Central memory CD8-positive, alpha-beta T cell (primary cell): ENCODE results near the gene HSFY2.
"Not testable (repeated sequence)": the region's sequence is repeated elsewhere in the genome, so short reads cannot be mapped to it uniquely, and the experiment has no call there.

Source experiments
- ATAC-seq: fragments of 150-1000 bp; cut with Tn5 transposase; replicated peaks from 2 replicates; pipeline ENCODE4 v1.10.0; 2022; ENCODE audit warnings: mild to moderate bottlenecking, moderate FRiP score, moderate number of reproducible peaks; ENCODE audit not compliant: poor library complexity, severe bottlenecking; ENCODE audit errors: extremely low read depth
- DNase-seq, 2 donors: peaks; one replicate each; pipeline ENCODE4 v3.0.0; 2021; ENCODE audit warnings: low spot score in 2 of 2
- H3K27ac Mint-ChIP-seq: one replicate; pipeline ENCODE4 v1.8.0; 2022; ENCODE audit warnings: low read depth, mild to moderate bottlenecking, moderate library complexity, mixed read lengths
- H3K27me3 Mint-ChIP-seq: one replicate; pipeline ENCODE4 v1.8.0; 2022; ENCODE audit warnings: mixed read lengths
- H3K36me3 Mint-ChIP-seq: one replicate; pipeline ENCODE4 v1.8.0; 2022; ENCODE audit warnings: mild to moderate bottlenecking, moderate library complexity, mixed read lengths; ENCODE audit not compliant: insufficient read depth
- H3K4me1 Mint-ChIP-seq: one replicate; pipeline ENCODE4 v1.8.0; 2022; ENCODE audit warnings: mixed read lengths
- H3K4me3 Mint-ChIP-seq: one replicate; pipeline ENCODE4 v1.8.0; 2022; ENCODE audit warnings: mild to moderate bottlenecking, moderate library complexity, mixed read lengths
- H3K9me3 Mint-ChIP-seq: one replicate; pipeline ENCODE4 v1.8.0; 2022; ENCODE audit warnings: mixed read lengths

HSFY2 gene

GRCh38 chrY:18773635-18774034 is at the start of gene HSFY2:
TSS of gene HSFY2 (minus strand) at chrY:18773735. CDS start at chrY:18773618, 117 bp downstream.
- H3K9me3 Mint-ChIP-seq, H3K4me3 Mint-ChIP-seq, DNase-seq, H3K27ac Mint-ChIP-seq, H3K27me3 Mint-ChIP-seq, ATAC-seq, H3K36me3 Mint-ChIP-seq, H3K4me1 Mint-ChIP-seq: not testable (repeated sequence)

GRCh38 chrY:18815751-18816150 is 42.2 kb upstream of the HSFY2 start:
- not testable (repeated sequence) for H3K36me3 Mint-ChIP-seq, ATAC-seq, H3K4me3 Mint-ChIP-seq, H3K4me1 Mint-ChIP-seq, DNase-seq, H3K27ac Mint-ChIP-seq, H3K27me3 Mint-ChIP-seq, H3K9me3 Mint-ChIP-seq

GRCh38 chrY:18788757-18789406 is 15.3 kb upstream of the HSFY2 start:
- ATAC-seq, H3K36me3 Mint-ChIP-seq, H3K27ac Mint-ChIP-seq: not testable (repeated sequence)

GRCh38 chrY:18754077-18754476 is 19.5 kb downstream of the HSFY2 start:
- H3K4me3 Mint-ChIP-seq, H3K27me3 Mint-ChIP-seq, H3K9me3 Mint-ChIP-seq, H3K4me1 Mint-ChIP-seq, H3K27ac Mint-ChIP-seq, H3K36me3 Mint-ChIP-seq, DNase-seq, ATAC-seq: not testable (repeated sequence)

More at GRCh38 chrY:18788757-18789406, 15.3 kb upstream of the HSFY2 start:
- H3K4me3 Mint-ChIP-seq, H3K9me3 Mint-ChIP-seq, H3K27me3 Mint-ChIP-seq, H3K4me1 Mint-ChIP-seq, DNase-seq: not testable (repeated sequence)

GRCh38 chrY:18753133-18753815 is 20.3 kb downstream of the HSFY2 start:
- H3K36me3 Mint-ChIP-seq, ATAC-seq, H3K9me3 Mint-ChIP-seq: not testable (repeated sequence)

DNA sequence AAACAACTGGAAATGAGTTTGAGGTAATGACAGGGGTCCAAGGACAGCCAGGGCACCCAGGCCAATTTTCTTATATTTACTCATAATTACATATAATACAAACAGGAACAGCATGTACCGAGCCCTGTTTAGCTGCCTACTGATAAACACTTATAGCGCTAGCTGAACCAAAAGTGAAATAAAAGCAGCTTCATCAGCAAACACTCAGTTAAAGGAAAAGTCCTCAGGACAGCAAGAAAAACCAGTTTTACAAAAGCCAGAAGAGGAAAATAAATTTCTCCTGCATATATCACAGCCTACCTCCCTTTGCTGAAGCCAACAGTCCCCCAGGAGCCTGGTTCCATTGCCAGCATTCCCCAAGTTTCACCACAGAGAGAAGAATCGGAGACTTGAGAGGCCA is 49.8 kb downstream of the HSFY2 start:
- H3K36me3 Mint-ChIP-seq, H3K27ac Mint-ChIP-seq, ATAC-seq, DNase-seq, H3K27me3 Mint-ChIP-seq, H3K4me1 Mint-ChIP-seq, H3K4me3 Mint-ChIP-seq, H3K9me3 Mint-ChIP-seq: not testable (repeated sequence)

More at GRCh38 chrY:18753133-18753815, 20.3 kb downstream of the HSFY2 start:
- DNase-seq, H3K4me1 Mint-ChIP-seq, H3K27me3 Mint-ChIP-seq, H3K27ac Mint-ChIP-seq, H3K4me3 Mint-ChIP-seq: not testable (repeated sequence)
